Keratinocyte (primary cell): ENCODE data around the gene FTH1. TPM values are rescaled to one million over a fixed set of nuclear protein-coding genes. Genes with fewer than 3 reads are reported as not detected.
A peak's percentile ranks its signal among the peaks of the same experiment; 100 is the strongest.

ENCODE experiments used
- DNase-seq: peaks from one replicate; pipeline ENCODE4 v3.0.0-alpha.2; 2011; ENCODE audit warnings: low read depth, missing footprints, low spot score
- FAIRE-seq: peaks from 2 replicates; lab custom pipeline; 2011; peaks lifted over from hg19 to GRCh38; lab: Jason Lieb, UNC
- H2AFZ ChIP-seq: 2 replicates; pipeline ENCODE4 v1.6.0; 2012; ENCODE audit warnings: low read length, control low read depth, inconsistent platforms; ENCODE audit not compliant: control insufficient read depth
- H3K27ac ChIP-seq: 2 replicates; pipeline ENCODE4 v1.5.1; 2011; ENCODE audit warnings: low read length; ENCODE audit not compliant: control insufficient read depth, insufficient read depth
- H3K27me3 ChIP-seq: 3 replicates; pipeline ENCODE4 v1.6.0; 2011; ENCODE audit warnings: low read length; ENCODE audit not compliant: control insufficient read depth, insufficient read depth; ENCODE audit errors: extremely low read depth
- H3K36me3 ChIP-seq, 2 experiments: 2 replicates in 1 of 2; 3 replicates in 1 of 2; pipeline ENCODE4 v1.5.1; 2011; ENCODE audit warnings: low read length in 2 of 2, mild to moderate bottlenecking in 1 of 2; ENCODE audit not compliant: control insufficient read depth in 2 of 2, insufficient read depth in 2 of 2; ENCODE audit errors: extremely low read depth in 1 of 2
- H3K4me1 ChIP-seq: 3 replicates; pipeline ENCODE4 v1.5.1; 2011; ENCODE audit warnings: low read length; ENCODE audit not compliant: control insufficient read depth, insufficient read depth; ENCODE audit errors: extremely low read depth
- H3K4me2 ChIP-seq: 3 replicates; pipeline ENCODE4 v1.6.0; 2011; ENCODE audit warnings: low read depth, low read length; ENCODE audit not compliant: control insufficient read depth, insufficient read depth; ENCODE audit errors: extremely low read depth
- H3K4me3 ChIP-seq, 3 experiments: fragments of 200-600 bp in 1 of 3; sonication (generic) in 1 of 3; 2 replicates in 2 of 3; 3 replicates in 1 of 3; pipeline ENCODE4 v1.5.1; 2011 to 2016; ENCODE audit warnings: low read length in 3 of 3, mild to moderate bottlenecking in 3 of 3, control low read depth in 2 of 3, inconsistent platforms in 1 of 3, low read depth in 1 of 3, mixed read lengths in 1 of 3, mixed run types in 1 of 3, moderate library complexity in 1 of 3; ENCODE audit not compliant: control insufficient read depth in 2 of 3, insufficient read depth in 2 of 3; ENCODE audit errors: extremely low read depth in 1 of 3
- H3K79me2 ChIP-seq: 2 replicates; pipeline ENCODE4 v1.6.0; 2012; ENCODE audit warnings: low read length; ENCODE audit not compliant: control insufficient read depth, insufficient read depth
- H3K9ac ChIP-seq: 3 replicates; pipeline ENCODE4 v1.6.0; 2011; ENCODE audit warnings: low read length; ENCODE audit not compliant: control insufficient read depth, insufficient read depth; ENCODE audit errors: extremely low read depth
- H3K9me1 ChIP-seq: 3 replicates; pipeline ENCODE4 v1.6.0; 2011; ENCODE audit warnings: low read length; ENCODE audit not compliant: control insufficient read depth, insufficient read depth; ENCODE audit errors: extremely low read depth
- H3K9me3 ChIP-seq: 2 replicates; pipeline ENCODE4 v1.5.1; 2012; ENCODE audit warnings: low read depth, low read length; ENCODE audit not compliant: control insufficient read depth
- H4K20me1 ChIP-seq: 3 replicates; pipeline ENCODE4 v1.6.0; 2011; ENCODE audit warnings: low read length; ENCODE audit not compliant: control insufficient read depth, insufficient read depth; ENCODE audit errors: extremely low read depth
- CTCF ChIP-seq, 3 experiments: IDR thresholded peaks in 1 of 3; conservative IDR thresholded peaks in 1 of 3; optimal IDR thresholded peaks in 1 of 3; 2 replicates in 2 of 3; 3 replicates in 1 of 3; pipeline versions ENCODE3 to v1.5.1; 2011; ENCODE audit warnings: low read length in 3 of 3, mild to moderate bottlenecking in 3 of 3, moderate library complexity in 2 of 3, control low read depth in 1 of 3, inconsistent platforms in 1 of 3; ENCODE audit not compliant: insufficient read depth in 2 of 3; ENCODE audit errors: extremely low read depth in 1 of 3
- EZH2 ChIP-seq: IDR thresholded peaks from one replicate; pipeline ENCODE4 v1.6.1; 2012; ENCODE audit warnings: inconsistent platforms, mild to moderate bottlenecking, low read length, moderate library complexity
- dilution Hi-C: fragments of 300-500 bp; cut with MboI; formaldehyde crosslinking; loops from one replicate; pipeline ENCODE4 v1.7.0; 2020; ENCODE audit warnings: low sequenced_read_pairs; ENCODE audit not compliant: extremely low pct_ligation_motif_present
- polyA minus RNA-seq, 3 experiments: library from RNA; depleted of rRNA, polyadenylated mRNA; stranded (reverse); fragments of >200 nt; gene quantifications; 1 replicate in 1 of 3; 2 replicates in 1 of 3; 3 replicates in 1 of 3; pipeline ENCODE4 v1.2.3, GENCODE V29; 2011
- polyA plus RNA-seq, 5 experiments: library from polyadenylated mRNA; depleted of rRNA in 3 of 5; stranded (reverse) in 3 of 5; stranded (forward) in 1 of 5; unstranded in 1 of 5; fragments of >200 nt; gene quantifications; 1 replicate in 1 of 5; 2 replicates in 3 of 5; 3 replicates in 1 of 5; pipeline versions ENCODE4 v1.2.1 to v1.2.3, GENCODE V29; 2011 to 2012; ENCODE audit warnings: missing spikeins in 2 of 5, low read depth in 1 of 5, low replicate concordance in 1 of 5

The FTH1 gene
- polyA plus RNA-seq (1,058 to 1,956 TPM (median 1,726 TPM) in 3 replicates), polyA minus RNA-seq (1,021 to 1,963 TPM (median 1,204 TPM) in 3 replicates)
- 5,183 TPM for polyA plus RNA-seq (2011; ENCODE audit: low read depth)
- 5,489 and 7,583 TPM in 2 replicates for polyA plus RNA-seq (2011; cell fraction: cytosol; rRNA removed)
- 797 and 1,049 TPM in 2 replicates for polyA plus RNA-seq (2011; cell fraction: nucleus; rRNA removed)
- polyA plus RNA-seq (2012; ENCODE audit: low replicate concordance): 2,908 and 8,623 TPM in 2 replicates
- 2,586 TPM for polyA minus RNA-seq (2011; cell fraction: cytosol; rRNA and poly(A)+ RNA removed)
- polyA minus RNA-seq (2011; cell fraction: nucleus; rRNA and poly(A)+ RNA removed): 293 and 451 TPM in 2 replicates

- no peaks in the 10 kb centered on the region for H3K9me3 ChIP-seq
- peaks cover 20% of the 10 kb centered on the region for H3K79me2 ChIP-seq
- peak within 1 kb of the TSS; percentile 82 to 96 (median 93) for H3K4me3 ChIP-seq
- H3K4me2 ChIP-seq: peak within 1 kb of the TSS; percentile 85
- H3K4me1 ChIP-seq: peaks cover 54% of the 10 kb centered on the region
- peak within 1 kb of the TSS; percentile 65 for H2AFZ ChIP-seq
- H3K9ac ChIP-seq: peak within 1 kb of the TSS; percentile 89
- FAIRE-seq (no peak), DNase-seq (no peak)
- no peaks in the 10 kb centered on the region for H3K9me1 ChIP-seq
- H4K20me1 ChIP-seq: peaks cover 25% of the 10 kb centered on the region
- H3K27ac ChIP-seq: peak within 1 kb of the TSS; percentile 96
- TF ChIP-seq CTCF (optimal IDR thresholded peaks at IDR 0.05 in 1 of 3, IDR thresholded peaks at IDR 0.05 in 1 of 3, conservative IDR thresholded peaks at IDR 0.05 in 1 of 3; ENCODE audit: extremely low read depth in 1 of 3, insufficient read depth in 2 of 3, low read length in 3 of 3): no peak
- TF ChIP-seq EZH2: no peak
- no peaks in the 10 kb centered on the region for H3K27me3 ChIP-seq
- dilution Hi-C loops: no loop called here
- H3K36me3 ChIP-seq: peaks cover 12 to 26% of the 10 kb centered on the region in 2 experiments
These were observed at the start of gene FTH1 for GRCh38 chr11:61967116-61967923. Gene FTH1 (minus strand): TSS chr11:61967634. CDS start chr11:61967425, 209 bp downstream.

- Histone ChIP-seq H3K36me3 (no peaks in the 10 kb centered on the region), H3K4me1 (peaks cover 14% of the 10 kb centered on the region), H3K27ac (no peak overlapping the region), H3K9me3 (no peaks in the 10 kb centered on the region), H3K79me2 (no peaks in the 10 kb centered on the region), H3K4me2 (no peak overlapping the region), H3K9ac (no peak overlapping the region), H3K9me1 (no peaks in the 10 kb centered on the region), H4K20me1 (no peaks in the 10 kb centered on the region), H2AFZ (no peak overlapping the region), H3K4me3 (no peak overlapping the region), H3K27me3 (no peaks in the 10 kb centered on the region)
- no peak for FAIRE-seq
- no peak for TF ChIP-seq CTCF (optimal IDR thresholded peaks at IDR 0.05 in 1 of 3, IDR thresholded peaks at IDR 0.05 in 1 of 3, conservative IDR thresholded peaks at IDR 0.05 in 1 of 3; ENCODE audit: extremely low read depth in 1 of 3, insufficient read depth in 2 of 3, low read length in 3 of 3)
- TF ChIP-seq EZH2: no peak
- dilution Hi-C loops: no loop called here
- DNase-seq: no peak
These were observed 48.2 kb upstream of the FTH1 start for GRCh38 chr11:62015615-62016014.
